ENCODE data around the gene CLN3.
"Not testable (repeated sequence)": the region's sequence is repeated elsewhere in the genome, so short reads cannot be mapped to it uniquely, and the experiment has no call there.

The CLN3 gene

DNA sequence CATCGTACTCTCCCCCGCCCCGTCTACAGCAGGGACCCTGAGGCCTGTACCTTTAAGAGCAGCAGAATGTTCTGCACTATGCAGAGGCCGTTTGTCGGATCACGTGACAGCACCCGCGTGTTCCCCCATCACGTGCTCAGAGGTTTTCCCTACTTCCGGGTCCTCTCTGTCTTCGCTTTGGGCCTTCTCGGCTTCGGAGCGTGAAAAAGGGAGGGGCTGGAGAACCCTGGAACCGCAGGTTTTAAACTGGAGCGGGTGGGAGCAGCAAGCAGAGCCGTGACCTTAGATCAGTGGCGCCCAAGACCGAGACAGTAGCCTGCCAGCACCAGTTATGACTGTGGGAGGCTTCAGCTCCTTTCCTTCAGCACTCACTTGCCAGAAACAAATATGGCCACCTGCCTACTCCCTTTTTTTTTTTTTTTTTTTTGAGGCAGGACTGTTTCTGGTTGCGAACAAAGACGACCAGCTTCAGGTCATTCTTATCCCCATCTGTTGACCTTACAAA is at the start of gene CLN3:
Gene CLN3 (minus strand): TSS at position 105 of the 505 bp plus-strand sequence. CDS start 315 bp downstream, outside the sequence.
- DNase-seq (ENCODE audit: low spot score): peak; percentile 93

DNA sequence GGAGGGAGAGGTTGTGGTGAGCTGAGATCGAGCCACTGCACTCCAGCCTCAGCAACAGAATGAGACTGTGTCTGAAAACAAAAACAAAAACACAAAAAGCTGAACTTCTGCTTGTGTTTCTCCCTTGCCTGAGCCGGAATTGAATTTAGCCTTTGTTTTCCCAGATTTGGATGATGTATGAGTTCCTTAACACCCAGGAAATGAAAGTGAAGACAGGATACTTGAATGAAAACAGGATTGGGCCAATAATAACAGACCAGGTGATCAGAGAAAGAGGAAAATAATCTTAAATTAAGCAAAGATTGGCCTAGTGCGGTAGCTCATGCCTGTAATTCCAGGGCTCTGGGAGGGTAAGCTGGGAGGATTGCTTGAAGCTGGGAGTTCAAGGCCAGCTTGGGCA is 48.5 kb upstream of the CLN3 start:
- no peak for DNase-seq (ENCODE audit: low spot score)

DNA sequence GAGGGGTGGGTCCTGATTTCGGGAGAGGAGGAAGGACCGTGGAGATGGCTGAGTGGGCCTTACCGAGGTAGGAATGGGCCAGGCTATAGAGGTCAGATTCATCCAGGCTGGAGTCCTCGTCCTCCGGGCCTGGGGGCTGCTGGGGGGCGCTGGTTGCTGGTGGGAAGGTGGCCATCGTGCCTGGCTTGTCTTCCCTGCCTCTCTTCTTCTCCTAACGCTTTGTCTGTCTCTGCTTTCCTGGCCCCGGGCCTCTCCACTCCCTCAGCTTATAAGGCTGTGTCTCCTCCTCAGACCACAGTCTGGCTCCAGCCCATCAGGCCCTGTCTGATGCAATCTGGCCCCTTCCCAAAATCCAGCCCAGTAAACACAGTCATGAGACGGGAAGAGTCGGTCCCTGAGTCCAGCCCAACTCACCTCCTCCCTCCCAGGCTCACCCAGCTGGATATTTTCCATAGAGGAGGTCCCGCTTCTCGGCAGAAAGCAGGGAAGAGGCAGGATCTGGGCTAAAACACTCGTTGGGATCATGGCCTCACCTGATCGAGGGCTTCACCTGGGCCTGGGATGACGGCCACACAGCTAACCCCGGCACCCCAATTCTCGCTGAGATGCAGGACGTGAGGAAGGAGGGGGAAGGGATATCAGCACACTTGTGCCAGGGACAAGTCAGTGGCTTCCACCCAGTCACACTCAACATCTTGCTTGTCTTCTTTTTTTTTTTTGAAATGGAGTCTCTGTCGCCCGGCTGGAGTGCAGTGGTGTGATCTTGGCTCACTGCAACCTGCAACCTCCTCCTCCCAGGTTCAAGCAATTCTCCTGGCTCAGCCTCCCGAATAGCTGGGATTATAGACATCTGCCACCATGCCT is 47.1 kb upstream of the CLN3 start, which contains the start of gene NUPR1:
Gene NUPR1 (minus strand): TSS at position 242 of the 864 bp plus-strand sequence. CDS start 67 bp downstream, at position 175.
- no peak for DNase-seq (ENCODE audit: low spot score)

DNA sequence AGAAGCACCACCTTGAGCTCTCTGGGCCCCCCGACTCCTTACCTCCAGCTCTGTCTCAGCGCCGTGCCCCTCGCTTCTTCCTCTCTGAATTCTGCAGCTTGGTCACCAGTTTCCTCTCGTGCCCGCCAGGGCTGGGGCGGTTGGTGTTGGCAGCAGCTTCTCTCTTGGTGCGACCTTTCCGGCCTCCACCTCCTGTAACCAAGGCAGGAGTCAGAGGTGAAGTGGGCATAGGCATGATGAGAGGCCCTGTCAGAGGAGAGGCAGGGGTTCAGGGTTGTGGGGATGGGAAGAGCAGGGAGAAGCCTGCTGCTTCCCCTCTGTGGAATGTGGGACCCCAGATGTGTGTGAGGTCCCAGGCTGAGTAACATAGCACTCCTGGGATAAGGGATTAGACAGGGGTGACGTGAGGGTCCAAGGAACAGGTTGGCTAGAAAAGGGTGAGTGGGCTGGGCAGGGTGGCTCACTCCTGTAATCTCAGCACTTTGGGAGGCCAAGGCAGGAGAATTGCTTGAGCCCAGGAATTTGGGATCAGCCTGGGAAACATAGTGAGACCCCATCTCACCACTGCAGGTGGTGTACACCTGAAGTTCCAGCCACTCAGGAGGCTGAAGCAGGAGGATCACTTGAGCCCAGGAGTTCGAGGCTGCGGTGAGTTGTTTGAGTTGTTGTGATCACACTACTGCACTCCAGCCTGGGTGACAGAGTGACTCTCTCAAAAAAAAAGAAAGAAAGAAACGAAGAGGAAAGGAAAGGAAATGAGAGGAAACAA is 46.3 kb upstream of the CLN3 start:
- no peak for DNase-seq (ENCODE audit: low spot score)

DNA sequence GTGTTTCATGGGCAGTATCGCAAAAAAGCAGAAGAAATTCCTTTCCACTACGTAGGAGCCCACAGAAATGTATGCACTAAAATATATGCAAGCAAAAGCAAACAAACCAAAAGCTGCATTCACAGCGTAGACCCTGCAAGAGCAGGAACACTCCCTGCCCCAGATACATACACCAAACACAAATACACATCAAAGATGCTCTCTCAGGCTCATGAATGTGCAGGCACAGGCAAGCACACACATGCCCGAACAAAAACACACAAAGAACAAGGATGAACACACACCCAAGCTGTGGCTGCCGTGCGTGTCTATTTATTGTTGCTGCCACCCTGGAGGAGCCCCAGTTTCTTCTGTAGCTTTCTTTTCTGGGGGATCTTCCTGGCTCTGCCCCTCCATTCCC is 45.2 kb upstream of the CLN3 start:
- no peak for DNase-seq (ENCODE audit: low spot score)

DNA sequence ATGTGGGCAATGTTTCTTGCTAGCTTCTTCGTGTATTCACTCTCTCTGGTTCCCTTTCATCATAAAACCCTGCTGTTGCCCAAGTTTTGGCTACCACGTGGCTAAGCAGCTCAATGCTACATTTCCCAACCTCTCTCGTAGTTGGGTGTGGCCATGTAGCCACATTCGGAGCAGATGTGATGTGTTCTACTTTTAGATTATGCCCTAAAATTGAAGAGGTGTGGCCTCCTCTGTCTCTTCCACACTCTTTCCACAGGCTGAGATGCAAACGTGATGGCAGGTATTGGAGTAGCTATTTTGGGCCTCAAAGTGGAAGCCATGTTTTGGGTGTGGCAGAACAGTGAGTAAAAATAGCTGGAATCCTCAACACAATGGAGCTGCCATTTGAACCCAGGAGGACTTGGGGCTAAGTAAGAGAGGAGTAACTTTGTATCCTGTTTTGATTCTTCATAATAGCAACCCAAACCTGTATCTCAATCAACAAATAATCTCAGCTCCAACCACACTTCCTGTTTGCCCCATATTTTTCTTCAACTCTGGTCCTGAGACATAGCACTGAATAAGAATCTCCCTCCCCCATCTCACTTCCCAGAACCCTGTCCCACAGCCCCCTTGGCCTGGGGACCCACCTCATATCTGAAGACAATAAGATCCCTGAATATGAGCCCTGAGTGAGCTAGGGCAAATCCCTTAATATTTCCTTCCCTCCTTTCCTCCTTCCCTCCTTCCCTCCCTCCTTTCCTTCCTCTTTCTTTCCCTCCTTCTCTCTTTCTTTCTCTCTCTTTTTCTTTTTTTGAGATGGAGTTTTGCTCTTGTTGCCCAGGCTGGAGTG is 42.9 kb upstream of the CLN3 start:
- DNase-seq (ENCODE audit: low spot score): no peak

DNA sequence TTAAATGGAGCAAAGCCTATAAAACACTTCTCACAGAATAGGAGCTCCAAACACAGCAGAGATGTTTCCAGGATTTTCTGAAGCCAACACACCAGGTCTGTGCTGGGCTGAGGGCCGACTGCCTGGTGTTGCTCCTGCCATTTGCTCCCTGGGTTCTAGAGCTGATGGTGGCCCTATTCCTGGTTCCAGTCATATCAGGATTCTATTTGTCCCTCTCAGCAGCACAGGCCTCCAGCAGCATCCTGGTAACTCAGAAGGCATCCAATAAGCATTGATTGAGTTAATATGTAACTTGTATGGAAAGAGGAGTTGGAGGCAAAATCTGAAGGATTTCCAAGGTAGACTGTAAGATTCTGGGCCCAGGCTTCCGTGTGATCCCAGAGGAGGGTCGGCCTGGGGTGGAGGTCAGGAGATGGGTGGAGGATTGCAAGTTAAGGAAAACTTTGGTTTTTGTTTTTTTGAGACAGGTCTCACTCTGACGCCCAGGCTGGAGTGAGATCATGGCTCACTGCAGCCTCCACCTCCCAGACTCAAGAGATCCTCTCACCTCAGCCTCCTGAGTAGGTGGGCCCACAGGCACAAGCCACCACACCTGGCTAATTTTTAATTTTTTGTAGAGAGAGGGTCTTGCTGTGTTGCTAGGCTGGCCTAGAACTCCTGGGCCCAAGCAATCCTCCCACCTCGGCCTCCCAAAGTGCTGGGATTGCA is 41.2 kb upstream of the CLN3 start:
- no peak for DNase-seq (ENCODE audit: low spot score)

DNA sequence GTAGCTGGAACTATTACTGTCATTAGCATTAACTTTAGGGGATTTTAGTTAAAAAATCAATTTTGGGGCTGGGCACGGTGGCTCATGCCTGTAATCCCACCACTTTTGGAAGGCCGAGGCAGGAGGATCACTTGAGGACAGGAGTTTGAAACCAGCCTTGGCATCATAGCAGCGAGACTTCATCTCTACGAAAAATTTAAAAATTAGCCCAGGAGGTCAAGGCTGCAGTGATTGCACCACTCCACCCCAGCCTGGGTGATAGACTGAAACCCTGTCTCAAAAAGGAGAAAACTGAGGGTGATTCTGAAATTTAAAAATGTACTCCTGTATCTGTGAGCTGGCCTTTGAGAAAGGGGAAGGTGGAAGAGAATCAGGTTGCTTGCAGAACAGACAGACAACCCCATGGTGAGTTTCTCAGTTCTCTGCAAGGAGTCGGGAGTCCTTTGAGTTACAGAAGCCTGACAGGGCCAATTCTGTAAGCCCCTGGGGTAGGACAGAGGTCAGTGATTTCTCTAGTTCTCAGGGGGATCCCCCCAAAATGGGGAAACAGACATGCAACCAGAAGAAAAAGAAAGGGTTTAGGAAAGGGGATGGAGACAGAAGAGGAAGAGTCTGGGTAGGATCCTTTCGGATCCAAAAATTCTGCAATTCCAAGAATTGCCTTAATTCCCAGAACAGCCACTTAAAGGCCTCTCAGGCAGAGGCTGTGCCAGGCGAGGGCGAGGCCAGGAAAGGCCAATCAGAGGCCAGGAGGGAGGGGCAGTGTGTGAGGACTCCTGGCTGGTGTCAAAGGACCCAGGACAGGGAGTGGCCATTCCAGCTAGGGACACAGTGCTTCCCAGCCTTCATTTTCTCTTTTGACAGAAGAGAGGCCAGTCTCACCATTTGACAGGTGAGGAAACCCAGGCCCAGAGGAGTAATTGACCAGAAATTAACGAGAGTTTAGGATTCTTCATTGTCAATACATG is 40.2 kb upstream of the CLN3 start:
- peak; percentile 85 for DNase-seq (ENCODE audit: low spot score)

DNA sequence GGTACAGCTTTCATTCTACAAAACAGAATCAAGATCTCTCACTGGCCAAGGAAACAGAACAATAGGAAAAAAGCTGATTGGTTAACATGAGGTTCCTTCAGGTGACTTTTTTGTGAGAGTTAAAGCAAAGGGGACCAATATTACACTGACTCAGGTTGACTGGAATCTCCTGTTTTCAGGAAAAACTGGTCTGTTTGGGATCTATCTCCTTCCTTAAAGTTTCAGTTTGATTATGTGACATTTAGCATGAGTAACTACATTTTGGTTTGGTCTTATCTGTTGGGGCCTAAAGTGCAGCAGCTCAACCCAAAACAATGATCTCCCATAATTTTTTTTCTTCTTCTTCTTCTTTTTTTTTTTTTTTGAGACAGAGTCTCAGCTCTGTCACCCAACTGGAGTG is 37.2 kb upstream of the CLN3 start:
- DNase-seq (ENCODE audit: low spot score): no peak

DNA sequence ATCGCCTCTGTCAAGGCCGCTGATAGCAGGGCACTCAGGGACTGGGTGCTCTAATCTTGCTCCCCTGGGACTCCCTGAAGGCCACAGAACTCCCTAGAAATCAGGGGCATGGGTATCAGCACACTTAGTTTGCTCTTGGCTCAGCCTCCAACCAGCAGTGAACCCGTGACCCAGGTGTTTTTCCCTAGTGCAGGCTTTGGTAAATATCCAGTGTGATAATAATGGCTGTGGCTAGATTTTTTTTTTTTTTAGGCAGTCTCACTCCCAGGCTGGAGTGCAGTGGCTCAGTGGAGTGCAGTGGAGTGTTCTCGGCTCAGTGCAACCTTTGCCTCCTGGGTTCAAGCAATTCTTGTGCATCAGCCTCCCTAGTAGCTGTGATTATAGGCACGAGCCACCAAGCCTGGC is 36.6 kb upstream of the CLN3 start:
- no peak for DNase-seq (ENCODE audit: low spot score)

DNA sequence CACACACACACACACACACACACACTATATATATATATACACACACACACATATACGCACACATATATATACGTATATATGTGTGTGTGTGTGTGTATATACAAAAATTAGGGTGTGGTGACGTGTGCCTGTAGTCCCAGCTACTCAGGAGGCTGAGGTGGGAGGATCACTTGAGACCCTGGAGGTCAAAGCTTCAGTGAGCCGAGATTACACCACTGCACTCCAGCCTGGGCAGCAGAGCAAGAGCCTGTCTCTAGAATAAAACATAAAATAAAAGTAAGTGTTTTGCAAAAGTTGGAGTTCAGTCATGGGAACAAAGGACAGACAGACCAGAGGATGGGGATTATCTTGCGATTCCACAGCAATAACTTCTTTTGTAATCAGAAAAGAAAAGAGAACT is 36.1 kb upstream of the CLN3 start:
- no peak for DNase-seq (ENCODE audit: low spot score)

DNA sequence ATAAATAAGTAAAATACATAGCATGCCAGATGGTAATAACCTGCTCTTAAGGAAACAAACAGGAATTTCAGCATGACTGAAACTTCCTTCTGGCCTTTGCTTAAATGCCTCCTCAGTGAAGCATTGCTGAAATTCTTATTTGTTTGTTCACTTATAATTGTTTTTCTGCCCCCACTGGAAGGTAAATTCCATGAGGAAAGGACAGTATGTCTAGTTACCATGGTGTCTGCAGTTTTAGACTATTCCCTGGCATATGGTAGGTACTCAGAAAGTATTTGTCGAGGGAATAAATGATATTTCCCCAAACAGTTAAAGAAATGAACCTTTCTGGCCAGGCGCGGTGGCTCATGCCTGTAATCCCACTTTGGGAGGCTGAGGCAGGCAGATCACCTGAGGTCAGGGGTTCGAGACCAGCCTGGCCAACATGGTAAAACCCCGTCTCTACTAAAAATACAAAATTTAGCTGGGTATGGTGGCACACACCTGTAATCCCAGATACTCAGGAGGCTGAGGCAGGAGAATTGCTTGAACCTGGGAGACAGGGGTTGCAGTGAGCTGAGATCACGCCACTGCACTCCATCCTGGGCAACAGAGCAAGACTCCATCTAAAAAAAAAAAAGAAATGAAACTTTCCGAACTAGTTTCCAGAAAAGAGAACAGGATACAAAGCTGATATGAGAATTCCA is 35.4 kb upstream of the CLN3 start:
- DNase-seq (ENCODE audit: low spot score): not testable (repeated sequence)

DNA sequence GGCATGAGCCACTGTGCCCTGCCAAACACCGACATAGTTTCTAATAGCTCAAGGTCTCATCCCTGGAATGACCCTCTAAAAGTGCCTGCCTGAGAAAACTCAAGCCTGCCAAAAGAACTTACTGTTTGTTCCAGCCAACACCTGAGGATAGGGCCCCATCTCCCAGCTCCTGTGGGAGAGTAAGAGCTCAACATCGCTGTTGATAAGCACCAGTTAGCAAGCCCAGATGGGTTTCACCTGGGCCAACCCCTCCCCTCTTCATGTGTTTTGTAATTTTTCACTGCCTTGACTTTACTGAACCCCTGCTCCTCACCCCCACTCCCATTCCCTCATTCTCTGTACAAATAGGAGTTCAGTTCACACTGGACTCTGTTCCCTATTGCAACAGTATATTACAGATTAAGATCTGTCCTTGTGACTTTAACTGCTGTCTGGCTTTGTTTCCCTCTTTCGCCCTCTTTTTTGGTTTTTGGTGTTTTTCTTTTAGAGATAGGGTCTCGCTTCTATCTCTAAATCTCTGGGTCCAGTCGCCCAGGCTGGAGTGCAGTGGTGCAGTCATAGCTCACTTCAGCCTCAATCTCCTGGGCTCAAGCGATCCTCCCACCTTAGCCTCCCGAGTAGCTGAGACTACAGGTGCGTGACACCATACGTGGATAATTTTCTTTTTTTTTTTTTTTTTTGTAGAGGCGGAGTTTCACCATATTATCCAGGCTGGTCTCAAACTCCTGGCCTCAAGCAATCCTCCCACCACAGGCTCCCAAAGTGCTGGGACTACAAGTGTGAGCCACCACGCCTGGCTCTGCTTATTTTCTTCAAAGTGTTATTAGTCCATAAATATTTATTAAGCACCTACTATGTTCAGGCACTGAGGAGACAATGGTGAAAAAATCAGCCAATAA is 34.6 kb upstream of the CLN3 start:
- DNase-seq (ENCODE audit: low spot score): no peak

DNA sequence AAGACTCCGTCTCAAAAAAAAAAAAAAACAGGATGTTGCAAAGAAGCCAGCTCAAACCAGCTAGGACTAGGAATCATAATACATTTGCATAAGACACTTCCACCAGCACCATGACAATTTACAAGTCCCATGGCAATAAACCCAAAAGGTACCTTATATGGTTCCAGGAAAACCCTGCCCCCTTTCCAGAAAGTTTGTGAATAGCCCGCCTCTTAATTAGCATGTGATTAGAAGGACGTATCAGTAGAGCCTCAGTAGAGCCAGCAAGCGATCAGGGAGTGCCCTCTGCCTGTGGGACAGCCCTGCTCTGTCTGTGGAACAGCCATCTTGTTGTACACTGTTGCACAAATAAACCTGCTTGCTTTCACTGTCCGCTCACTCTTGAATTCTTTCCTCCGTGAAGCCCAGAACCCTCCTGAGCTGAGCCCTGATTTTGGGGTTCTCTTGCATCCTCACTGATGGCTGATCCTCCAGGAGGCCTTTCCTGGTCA is 32.9 kb upstream of the CLN3 start:
- no peak for DNase-seq (ENCODE audit: low spot score)

DNA sequence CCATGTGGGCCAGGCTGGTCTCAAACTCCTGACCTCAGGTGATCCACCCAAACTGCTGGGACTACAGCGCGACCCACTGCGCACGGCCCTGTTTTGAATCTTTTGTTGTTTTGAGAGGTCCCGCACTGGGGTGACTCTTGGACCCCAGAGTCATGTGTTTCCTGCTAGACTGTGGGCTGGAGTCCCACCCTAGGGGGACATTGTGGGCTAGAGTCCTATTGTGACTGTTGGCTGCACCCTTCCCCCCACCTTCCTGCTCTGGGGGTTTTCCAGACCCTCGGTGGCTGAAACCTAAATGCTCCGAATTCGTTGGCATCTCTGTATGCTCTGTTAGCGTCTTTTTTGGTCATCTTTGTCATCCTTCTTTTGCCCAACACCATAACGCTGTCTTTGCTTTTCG is 30.9 kb upstream of the CLN3 start:
- no peak for DNase-seq (ENCODE audit: low spot score)

DNA sequence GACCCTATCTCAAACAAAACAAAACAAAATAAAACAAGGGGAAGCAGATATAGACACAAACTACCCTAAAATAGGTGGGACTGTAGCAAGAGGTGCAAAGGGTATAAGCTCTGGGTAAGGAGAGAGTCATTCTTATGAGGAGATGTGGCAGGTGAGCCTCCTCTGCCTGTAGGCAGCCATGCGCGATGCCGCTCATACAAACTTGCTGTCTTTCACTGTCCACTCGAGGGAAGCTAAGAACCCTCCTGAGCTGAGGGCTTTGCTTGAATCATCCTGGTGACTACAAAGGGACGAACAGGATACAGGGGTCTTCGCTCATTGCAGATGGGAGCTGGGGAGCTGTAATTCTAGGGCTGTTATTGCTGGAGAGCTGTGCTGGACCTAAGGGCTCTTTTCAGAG is 29.6 kb upstream of the CLN3 start:
- DNase-seq (ENCODE audit: low spot score): no peak

DNA sequence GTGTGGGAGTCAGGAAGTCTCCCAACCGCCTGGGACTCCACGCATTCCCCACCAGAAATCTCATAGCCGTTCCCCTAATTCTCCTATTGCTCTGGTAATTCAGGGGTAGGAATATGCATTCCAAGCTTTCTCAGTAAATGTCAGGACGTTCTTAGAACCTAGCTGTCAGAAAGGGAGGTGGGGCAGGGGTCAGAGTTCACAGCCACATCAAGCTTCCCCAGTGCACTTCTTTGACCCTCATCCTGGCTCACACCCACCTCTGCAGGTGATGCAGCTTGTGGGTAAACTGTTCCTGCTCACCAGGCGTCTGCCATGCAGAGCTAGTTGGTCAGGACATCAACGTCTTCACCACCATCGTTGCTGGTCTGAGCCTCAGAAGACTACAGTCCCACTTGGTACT is 28.8 kb upstream of the CLN3 start:
- no peak for DNase-seq (ENCODE audit: low spot score)

DNA sequence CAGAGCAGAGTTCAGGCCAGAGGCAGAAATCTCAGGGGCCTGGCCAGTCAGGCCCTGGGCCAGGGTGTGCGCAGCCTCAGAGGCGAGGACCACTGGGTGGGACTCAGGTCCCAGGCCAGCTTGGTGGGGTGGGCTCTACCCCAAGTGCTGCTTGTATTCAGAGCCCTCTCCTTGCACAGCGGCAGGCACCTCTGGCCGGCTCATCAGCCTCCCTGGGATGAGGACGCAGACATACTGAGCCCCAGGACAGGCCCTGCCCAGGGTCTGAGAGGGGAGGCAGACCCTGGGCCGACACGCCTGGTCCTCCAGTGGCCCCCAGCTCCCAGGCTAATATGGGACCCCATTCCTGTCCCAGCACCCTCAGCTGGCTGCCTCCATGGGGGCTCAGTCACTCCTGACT is 22.4 kb upstream of the CLN3 start:
- DNase-seq (ENCODE audit: low spot score): no peak
